Right kidney (tissue), 1 donor: Measurements from ENCODE around the gene TOE1.

Experiments
- DNase-seq: peaks from one replicate; pipeline ENCODE4 v3.0.0-alpha.2; 2016

The TOE1 gene

DNA sequence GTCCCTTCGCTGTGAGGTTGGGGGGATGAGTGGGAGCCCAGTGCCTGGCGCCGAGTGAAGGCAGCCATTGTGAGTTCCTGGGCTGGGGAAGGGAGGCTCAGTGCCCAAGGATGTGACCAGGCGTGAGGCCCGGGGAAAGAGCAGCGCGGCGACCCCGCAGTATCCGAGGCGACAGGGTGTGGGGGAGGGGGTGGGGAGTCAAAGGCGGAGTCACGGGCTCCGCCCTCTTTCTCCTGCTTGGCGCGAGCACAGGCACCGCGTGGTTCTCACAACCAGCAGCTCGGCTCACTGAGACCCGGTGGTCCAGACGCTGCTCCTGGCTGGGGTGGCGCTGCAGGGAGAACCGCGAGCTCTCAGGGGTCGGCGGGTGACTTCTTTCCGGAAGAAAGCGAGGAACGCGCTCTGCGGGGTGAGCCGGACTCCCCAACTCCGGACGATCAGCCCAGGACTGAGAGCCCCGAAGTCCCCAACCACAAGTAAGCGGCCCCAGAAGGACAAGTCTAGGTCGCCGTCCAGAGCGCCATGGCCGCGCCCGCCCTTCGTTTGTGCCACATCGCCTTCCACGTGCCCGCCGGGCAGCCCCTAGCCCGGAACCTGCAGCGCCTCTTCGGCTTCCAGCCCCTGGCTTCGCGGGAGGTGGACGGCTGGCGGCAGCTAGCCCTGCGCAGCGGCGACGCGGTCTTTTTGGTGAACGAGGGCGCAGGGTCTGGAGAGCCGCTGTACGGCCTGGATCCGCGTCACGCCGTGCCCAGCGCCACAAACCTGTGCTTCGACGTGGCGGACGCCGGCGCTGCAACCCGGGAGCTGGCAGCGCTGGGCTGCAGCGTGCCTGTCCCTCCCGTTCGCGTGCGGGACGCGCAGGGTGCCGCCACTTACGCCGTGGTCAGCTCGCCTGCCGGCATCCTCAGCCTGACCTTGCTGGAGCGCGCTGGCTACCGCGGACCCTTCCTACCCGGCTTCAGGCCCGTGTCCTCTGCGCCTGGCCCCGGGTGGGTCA, 13.0 kb upstream of the TOE1 start, which contains the start of gene HPDL:
Gene HPDL (plus strand): TSS at position 269 of the 997 bp plus-strand sequence. CDS start 254 bp downstream, at position 523.
- DNase-seq: peak; percentile 89

DNA sequence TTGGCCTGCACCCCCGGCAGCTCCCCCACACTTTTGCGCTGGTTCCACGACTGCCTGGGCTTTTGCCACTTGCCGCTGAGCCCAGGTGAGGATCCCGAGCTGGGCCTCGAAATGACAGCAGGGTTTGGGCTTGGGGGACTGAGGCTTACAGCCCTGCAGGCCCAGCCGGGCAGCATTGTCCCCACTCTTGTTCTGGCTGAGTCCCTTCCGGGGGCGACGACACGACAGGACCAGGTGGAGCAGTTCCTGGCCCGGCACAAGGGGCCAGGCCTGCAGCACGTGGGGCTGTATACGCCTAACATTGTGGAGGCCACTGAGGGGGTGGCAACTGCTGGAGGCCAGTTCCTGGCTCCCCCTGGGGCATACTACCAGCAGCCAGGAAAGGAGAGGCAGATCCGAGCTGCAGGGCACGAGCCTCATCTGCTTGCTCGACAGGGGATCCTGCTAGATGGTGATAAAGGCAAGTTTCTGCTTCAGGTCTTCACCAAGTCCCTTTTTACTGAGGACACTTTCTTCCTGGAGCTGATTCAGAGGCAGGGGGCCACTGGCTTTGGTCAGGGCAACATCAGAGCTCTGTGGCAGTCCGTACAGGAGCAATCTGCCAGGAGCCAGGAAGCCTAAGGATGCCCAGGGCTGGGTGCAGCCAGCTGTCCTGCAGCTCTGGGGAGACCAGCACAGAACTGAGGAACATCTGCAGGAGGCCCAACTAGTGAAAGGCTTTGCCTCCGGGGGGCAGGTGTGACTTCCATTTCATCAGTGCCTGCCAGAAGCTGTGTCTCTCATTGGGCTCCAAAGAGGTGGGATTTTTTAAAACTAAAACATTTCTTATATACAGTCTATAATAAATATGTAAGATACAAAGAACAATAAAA, 12.1 kb upstream of the TOE1 start:
- DNase-seq: no peak

DNA sequence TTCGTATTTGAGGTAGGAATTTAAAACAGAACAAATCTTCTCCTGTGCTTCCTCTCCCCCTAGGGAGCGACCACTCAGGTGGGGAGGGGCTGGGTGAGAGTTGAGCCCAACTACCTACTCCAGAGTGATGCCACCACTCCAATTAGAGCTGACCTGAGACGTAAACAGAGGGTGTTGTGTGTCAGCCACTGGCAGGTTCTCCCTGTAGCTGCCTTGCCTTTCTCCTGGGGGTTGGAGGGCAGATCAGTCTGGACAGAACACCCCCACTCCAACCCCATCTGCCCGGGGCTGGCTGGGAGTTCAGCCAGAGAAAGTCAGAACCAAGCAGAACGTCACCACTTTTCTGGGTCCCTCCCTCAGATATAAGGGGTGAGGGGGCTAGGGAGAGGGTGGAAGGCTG, 11.3 kb upstream of the TOE1 start:
- DNase-seq: no peak

DNA sequence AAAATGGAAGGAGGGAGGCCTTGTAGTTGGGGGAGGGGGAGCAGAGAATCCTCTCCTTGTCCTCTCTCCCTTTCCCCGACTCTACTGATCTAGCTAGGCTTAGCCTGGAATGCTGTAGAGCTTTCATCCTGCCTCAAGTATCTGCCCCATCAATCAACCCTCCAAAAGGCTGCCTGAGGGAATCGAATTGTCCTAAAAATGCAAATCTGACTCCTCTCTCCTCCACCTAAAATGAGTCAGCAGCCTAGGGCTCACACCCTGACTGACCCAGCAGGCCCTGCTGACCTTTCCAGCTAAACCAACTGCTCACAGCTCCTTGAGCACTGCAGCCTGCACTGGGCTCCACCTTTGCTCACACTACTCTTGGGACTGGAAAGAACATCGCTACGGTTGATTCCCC, 10.5 kb upstream of the TOE1 start:
- no peak for DNase-seq

DNA sequence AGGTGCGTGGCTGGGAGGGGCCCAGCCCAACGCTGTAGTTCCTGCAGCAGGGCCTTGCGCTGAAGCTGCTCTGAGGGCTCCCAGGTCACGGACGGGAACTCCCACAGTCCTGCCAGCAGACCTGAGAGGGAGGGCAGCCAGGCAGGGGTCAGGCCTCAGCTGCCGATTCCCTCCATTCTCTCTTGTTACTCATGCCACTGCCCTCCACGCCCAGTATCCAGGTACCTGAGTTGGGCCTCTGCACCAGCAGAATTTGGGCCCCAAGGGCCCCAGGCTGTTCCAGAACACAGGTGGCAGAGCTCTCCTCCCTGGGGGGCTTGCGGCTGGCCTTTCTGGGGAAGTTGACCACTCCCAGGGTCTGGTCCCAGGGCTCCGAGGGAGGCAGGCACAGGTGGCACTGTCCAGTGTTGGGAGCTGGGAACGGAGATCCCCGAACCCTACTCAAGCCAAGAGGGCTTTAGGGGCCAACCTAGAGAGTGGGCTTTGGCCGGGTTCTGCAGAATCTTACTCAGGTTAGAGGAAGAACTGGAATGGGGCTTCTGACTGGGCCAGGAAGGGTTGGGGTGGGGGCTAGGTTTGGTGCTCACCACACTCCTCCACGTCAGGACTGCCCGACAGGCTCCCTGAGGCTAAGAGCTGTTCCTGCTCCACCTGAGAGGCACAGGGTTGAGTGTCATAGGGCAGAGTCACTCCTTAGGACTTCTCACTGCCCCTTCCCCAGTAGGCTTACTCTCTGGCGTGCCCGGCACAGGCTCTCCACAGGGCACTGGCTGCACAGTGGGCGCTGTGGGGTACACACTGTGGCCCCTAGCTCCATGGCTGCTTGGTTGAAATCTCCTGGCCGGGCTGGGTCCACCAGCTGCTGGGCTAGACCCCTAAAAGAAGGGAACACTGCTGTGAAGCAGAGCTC, 8.3 kb upstream of the TOE1 start:
- no peak for DNase-seq

DNA sequence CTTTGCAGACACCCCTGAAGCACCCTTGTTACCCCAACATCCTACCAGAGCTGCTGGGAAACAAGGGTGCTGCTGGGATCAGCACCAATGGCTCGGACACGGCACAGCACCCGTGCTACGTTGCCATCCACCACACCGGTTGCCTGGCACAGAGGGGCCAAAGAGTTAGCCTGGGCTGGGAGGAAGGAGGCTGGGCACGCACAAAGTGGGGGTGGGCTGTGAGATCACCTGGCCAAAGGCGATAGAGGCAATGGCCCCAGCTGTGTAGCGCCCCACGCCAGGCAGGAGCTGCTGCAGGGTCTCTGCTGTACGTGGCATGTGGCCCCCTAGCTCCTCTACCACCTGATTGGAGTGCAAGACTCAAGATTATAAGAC, 7.6 kb upstream of the TOE1 start:
- no peak for DNase-seq

DNA sequence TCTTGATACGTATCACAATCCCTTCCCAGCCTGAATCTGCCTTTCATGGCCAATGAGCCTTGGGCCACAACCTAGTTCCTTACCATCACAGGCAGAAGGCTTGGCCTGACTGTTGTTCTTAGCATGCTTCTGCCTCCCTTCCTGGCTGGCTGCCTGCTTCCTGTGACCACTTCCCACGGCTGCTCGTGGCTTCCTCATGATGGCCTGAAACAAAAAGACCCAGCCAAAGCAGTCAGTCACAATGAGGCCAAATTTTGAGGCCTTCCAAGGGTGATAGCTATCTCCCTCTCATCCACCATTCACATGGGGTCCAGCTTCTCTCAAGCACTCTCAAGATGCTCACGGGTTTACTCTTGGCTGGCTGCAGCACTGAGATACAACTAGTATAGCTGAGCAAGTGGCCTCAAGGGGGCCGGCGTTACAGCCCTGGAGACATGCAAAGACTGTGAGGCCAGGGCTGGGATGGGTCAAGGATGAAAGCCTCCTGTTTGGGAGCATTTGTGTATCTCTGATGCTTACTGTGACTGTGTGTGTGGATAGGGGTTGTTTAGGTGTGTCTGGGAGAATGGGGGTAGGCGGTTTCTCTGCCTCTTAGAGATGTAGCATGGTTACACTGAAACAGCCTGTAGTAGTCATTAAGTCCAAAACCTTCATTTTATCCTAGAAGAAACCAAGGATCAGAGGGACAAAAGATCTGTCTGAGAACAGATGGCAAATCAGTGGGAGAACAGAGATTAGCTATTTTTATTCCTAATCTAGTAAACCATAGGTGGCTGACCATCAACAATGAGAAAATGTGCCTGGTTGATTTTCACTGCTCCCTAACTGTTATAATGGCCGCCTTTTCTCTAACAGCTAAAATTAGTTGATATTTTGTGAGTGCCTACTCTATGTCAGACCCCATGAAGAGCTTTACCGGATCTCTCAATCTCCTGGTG, 5.4 kb upstream of the TOE1 start:
- no peak for DNase-seq

DNA sequence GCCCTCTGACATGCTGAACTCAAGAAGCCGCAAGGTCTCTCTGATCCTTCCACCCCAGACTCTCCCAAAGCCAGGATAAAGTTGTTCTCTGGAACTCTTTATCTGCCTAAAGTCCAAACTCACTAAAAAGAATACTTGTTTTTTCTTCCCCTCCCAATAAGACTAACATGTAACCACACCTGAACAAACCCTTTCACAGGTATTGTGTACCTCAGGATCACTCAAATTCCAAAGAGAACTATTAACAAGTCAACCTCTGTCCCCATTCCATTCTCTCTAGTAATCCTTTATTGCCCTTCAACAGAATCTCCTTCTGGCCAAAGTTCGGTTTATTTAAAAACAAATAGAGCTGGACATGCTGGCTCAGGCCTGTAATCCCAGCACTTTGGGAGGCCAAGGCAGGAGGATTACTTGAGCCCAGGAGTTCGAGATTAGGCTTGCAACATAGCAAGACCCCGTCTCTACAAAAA, 4.1 kb upstream of the TOE1 start:
- no peak for DNase-seq

DNA sequence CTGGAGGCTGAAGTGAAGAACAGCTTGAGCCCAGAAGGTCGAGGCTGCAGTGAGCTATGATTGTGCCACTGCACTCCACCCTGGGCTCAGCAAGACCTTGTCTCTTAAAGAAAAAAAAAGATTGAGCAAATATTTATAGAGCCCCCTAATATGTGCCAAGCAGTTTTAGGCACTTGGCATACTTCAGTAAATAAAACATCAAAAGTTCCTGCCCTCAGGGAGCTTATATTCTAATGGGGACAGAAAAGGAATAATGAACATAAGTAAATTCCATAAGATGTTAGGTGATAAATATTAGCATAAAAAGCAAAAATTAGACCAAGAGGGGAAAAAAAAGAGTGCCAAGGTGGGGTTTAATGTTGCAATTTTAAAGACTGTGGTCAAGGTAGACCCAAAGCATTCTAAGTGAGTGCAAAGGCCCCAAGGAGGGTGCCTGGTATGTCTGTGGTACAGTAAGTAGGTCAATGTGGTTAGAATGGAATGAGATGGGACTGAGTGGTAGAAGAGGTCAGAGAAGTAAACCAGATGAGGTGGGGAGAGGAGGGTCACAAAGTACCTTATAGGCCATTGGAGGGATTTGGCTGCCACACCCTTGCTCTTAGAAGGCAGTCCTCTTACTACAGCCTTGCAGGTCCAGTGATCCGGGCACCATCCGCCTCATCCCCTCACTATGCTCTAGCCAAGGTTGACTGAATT, 2.2 kb upstream of the TOE1 start:
- no peak for DNase-seq

DNA sequence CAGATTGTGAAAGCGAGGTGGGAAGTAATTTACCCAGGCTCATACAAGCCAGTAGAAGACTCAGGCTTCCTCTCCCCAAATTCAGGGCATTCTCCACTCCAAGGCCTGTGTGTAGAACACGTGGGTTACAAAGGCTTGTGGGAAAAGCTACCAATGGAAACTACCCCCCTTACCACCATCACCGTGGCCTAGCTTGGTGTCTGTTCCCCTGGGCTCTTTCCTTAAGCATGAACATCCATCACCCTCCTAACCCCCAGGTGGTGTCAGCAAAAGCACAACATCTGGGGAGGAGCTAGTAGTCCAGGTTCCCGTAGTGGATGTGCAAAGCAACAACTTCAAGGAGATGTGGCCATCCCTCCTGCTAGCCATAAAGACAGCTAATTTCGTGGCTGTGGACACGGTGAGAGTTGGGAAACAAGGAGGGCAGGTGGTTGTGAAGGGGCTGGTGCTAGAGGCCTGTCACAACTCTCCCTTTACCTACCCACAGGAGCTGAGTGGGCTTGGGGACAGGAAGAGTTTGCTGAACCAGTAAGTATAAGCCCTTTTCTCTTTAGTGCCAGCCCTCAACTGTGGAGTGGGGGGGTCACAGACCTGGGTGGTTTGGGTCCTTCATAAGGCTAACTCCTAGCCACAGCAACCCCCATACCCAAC, 971 bp downstream of the TOE1 start:
- DNase-seq: no peak

DNA sequence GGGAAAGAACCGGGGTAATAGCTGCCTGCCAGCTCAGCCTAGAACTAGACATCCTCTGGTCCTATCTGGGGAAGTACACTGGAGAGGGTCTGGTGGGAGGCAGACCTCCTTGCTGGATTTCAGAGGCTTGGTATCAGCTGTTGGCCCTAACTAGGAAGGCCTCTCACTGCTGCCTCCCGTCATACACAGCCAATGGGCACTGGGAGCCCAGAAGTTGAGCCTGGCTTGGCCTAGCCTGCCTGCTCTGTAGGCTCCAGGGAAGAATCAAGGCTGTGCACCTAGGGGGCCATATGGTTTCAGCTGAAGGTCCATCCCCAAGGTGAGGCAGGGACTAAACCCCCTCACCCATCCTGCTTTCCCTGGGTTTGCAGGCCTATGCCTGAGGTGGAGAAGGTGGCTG, 4.5 kb downstream of the TOE1 start:
- DNase-seq: no peak

DNA sequence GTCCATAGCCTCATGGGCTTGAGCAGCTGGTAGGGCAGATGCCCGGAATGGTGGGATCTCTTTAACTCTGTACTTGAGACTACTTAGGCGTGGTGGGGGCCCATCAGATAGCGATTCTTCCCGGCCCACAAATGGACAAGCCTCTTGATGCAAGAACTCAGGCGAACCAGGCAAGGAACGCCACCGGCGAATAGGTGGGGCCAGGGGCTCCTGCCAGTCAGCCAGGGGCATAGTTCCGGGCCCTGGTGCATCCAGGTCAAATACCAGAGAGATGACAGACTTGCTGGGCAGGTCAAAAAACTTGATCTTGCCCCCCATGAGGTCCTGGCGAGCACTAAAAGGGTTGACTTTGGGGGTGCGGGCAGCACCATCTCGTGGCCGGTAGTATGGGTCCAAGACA, 5.0 kb downstream of the TOE1 start:
- DNase-seq: no peak

DNA sequence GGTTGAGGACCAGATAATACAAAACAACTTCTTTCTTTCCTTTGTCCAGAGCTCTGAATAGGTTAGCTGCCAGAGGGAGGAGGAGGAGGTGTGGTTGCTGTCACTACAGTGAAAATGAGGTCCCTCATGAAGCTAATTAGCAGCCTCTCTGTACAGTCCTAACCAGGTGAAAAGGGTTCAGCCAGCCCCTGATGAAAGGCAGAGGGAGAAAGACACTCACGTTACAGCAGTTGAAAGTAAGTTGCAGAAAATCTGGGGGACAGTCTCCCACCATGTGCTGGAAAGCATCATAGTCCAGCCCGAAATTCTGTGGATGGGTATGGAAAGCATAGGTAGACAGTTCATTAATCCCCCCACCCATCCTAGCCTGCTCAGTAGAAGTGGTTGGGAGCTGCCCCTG, 6.5 kb downstream of the TOE1 start:
- DNase-seq: no peak

DNA sequence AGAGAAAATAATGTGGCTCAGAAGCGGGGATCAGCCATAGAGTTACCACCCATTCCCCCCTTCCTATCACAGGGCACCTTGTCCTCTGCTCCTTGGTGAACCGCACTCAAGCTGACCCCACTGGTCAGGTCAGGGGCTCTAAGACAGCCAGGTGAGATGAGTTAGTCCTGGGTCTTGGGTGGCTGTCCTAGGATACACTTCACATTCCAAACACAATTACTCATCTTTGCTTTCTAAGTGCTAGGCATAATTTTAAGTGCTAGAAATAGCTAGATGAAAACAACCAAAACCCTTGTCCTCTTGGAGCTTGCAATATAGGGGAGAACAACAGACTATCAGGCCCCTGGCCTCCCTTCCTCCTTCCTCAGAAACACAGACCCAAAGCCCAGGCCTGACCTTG, 8.1 kb downstream of the TOE1 start:
- DNase-seq: no peak

DNA sequence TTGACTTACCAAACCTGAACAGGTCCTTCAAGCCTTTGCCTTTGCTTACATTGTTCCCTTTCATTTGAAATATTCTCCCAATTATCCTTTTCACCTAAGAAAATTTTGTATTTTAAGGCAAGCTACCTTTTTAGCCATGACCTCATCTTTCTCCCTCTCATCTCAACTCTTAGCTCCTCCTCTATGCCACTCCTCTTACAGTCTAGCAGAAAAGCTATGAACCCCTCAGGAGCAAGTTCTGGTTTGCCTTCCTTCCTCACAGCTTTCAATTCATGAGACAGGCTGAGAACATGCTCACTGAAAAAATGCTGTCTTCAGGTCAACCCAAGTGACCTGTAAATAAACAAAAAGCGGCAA, 8.6 kb downstream of the TOE1 start:
- DNase-seq: no peak

DNA sequence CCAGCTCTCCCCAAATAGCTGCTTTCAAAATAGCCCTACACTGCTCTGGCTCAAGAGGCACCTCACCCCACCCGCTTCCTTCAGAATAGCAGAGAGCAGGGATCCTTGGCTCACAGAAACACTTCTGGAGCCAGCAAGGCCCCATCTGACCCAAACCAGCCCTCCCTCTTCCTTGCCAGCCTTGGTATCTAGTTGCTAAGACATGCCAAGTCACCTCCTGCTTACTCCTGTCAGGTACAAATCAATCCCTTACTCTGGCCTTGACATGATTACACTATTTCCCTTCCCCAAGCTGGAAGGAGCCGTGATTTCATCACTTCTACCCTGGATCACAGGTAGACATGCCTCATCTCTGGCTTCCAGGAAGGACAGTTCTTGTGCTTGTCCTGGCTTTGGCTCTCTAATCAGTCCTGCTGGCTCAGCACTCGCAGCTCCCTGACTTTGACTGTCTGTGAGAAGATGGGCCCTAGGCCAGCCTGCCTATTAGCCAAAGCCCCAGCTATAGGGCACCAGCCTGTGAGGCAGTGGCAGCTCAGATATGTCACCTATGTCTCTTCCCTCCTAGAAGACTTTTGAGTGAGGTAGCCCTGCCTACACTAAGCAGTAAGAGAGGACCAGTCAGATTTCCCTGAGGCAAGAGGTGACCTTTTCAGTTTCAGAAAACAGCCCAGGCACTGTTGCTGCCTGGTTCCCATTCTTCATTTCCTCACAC, 9.2 kb downstream of the TOE1 start:
- no peak for DNase-seq

DNA sequence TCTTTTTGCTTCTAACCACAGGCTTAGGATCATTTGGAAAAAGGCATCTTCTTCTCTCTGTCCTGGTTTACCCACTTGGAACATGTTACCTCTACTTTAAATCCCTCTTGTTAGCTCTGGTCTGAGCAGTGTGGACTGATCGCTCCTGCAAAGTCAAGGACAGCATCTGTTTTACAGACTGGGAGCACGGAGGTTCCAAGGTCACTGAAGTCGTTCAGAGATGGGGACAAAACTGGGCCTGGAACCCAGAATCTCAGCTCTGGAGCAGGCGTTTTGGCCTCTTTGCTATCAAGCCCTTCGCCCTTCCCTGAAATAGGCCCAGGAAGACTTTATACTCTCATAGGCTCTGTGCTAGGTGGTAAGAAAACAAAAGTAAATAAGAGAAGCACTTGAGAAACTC, 11.5 kb downstream of the TOE1 start:
- no peak for DNase-seq

DNA sequence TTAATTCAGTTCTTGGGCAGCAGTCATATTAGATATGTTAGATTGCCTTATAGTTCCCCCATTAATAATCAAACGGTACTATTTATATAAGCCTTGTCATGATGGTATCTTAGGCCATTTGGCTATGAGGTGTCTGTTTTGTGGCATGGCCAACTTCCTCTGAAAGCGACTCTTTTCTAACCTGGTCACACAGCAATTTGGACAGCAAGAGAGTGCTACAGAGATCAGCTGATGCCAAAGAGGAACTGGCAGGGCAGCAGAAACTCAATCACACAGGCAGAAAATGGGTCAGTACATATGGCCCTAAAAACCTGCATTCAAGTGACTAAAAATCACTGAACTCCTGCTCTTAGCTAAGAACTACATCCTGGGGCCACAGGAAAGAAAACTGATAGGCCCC, 13.7 kb downstream of the TOE1 start:
- no peak for DNase-seq

DNA sequence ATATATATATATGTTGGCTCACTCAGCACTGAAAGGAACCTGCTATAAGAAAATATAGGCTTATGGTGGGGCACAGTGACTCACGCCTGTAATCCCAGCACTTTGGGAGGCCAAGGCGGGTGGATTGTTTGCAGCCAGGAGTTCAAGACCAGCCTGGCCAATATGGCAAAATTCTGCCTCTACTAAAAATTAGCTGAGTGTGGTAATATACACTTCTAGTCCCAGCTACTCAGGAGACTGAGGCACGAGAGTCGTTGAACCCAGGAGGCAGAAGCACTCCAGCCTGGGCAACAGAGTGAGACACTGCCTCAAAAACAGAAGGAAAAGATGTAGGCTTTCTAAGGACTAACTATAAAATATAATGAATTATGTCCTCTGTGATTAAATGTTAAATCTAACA, 14.9 kb downstream of the TOE1 start:
- no peak for DNase-seq
